H9 (cell line): ENCODE measurements around the gene PDE4B. TPM values are rescaled to one million over a fixed set of nuclear protein-coding genes. Genes with fewer than 3 reads are reported as not detected.
"Not testable (repeated sequence)": the region's sequence is repeated elsewhere in the genome, so short reads cannot be mapped to it uniquely, and the experiment has no call there.

Source experiments
- DNase-seq: peaks from one replicate; pipeline ENCODE4 v3.0.0-alpha.2; 2017
- H2AFZ ChIP-seq: one replicate; pipeline ENCODE4 v1.6.1; 2013; ENCODE audit warnings: mild to moderate bottlenecking, low read length, control low read depth, moderate library complexity
- H2AK5ac ChIP-seq: 2 replicates; pipeline ENCODE4 v1.6.1; 2013; ENCODE audit warnings: low read length, control low read depth, mixed read lengths; ENCODE audit not compliant: insufficient read length
- H2BK120ac ChIP-seq: one replicate; pipeline ENCODE4 v1.6.1; 2013; ENCODE audit warnings: low read depth, mild to moderate bottlenecking, low read length, control low read depth, inconsistent platforms; ENCODE audit not compliant: poor library complexity, severe bottlenecking
- H2BK12ac ChIP-seq: 2 replicates; pipeline ENCODE4 v1.6.1; 2013; ENCODE audit warnings: low read length, control low read depth, mixed read lengths, low read depth; ENCODE audit not compliant: insufficient read length
- H2BK15ac ChIP-seq: 2 replicates; pipeline ENCODE4 v1.6.1; 2013; ENCODE audit warnings: low read depth, low read length, control low read depth
- H2BK20ac ChIP-seq: one replicate; pipeline ENCODE4 v1.6.1; 2013; ENCODE audit warnings: low read depth, mild to moderate bottlenecking, low read length, control low read depth, inconsistent platforms; ENCODE audit not compliant: poor library complexity, severe bottlenecking
- H2BK5ac ChIP-seq: 2 replicates; pipeline ENCODE4 v1.6.1; 2013; ENCODE audit warnings: low read length, control low read depth, mixed read lengths; ENCODE audit not compliant: insufficient read length
- H3K14ac ChIP-seq: 2 replicates; pipeline ENCODE4 v1.6.1; 2013; ENCODE audit warnings: low read length, control low read depth; ENCODE audit not compliant: insufficient read depth
- H3K18ac ChIP-seq: 2 replicates; pipeline ENCODE4 v1.6.1; 2013; ENCODE audit warnings: low read depth, mild to moderate bottlenecking, mixed read lengths, low read length, control low read depth; ENCODE audit not compliant: insufficient read length
- H3K23ac ChIP-seq: 2 replicates; pipeline ENCODE4 v1.6.1; 2013; ENCODE audit warnings: low read length, control low read depth, mixed read lengths, low read depth; ENCODE audit not compliant: insufficient read length
- H3K23me2 ChIP-seq: 2 replicates; pipeline ENCODE4 v1.6.1; 2013; ENCODE audit warnings: low read depth, mild to moderate bottlenecking, mixed read lengths, low read length, control low read depth; ENCODE audit not compliant: insufficient read length, poor library complexity, severe bottlenecking
- H3K27ac ChIP-seq: 2 replicates; pipeline ENCODE4 v1.5.1; 2013; ENCODE audit warnings: low read length, control low read depth, mixed read lengths, low read depth; ENCODE audit not compliant: insufficient read length
- H3K27me3 ChIP-seq: 2 replicates; pipeline ENCODE4 v1.6.1; 2013; ENCODE audit warnings: low read length, control low read depth, inconsistent platforms; ENCODE audit not compliant: insufficient read depth
- H3K4ac ChIP-seq: 2 replicates; pipeline ENCODE4 v1.6.1; 2013; ENCODE audit warnings: low read depth, mild to moderate bottlenecking, control low read depth, inconsistent platforms, low read length, moderate library complexity
- H3K4me1 ChIP-seq: 2 replicates; pipeline ENCODE4 v1.6.1; 2013; ENCODE audit warnings: low read length, control low read depth, inconsistent platforms; ENCODE audit not compliant: insufficient read depth
- H3K4me2 ChIP-seq: 2 replicates; pipeline ENCODE4 v1.6.1; 2013; ENCODE audit warnings: low read length, control low read depth, mixed read lengths; ENCODE audit not compliant: insufficient read length, insufficient read depth
- H3K56ac ChIP-seq: 2 replicates; pipeline ENCODE4 v1.6.1; 2013; ENCODE audit warnings: low read depth, mild to moderate bottlenecking, mixed read lengths, low read length, control low read depth; ENCODE audit not compliant: insufficient read length
- H3K79me1 ChIP-seq: 2 replicates; pipeline ENCODE4 v1.6.1; 2013; ENCODE audit warnings: low read depth, mild to moderate bottlenecking, moderate library complexity, low read length, control low read depth, inconsistent platforms; ENCODE audit not compliant: insufficient read depth, poor library complexity, severe bottlenecking
- H3K79me2 ChIP-seq: 2 replicates; pipeline ENCODE4 v1.6.1; 2013; ENCODE audit warnings: low read length, control low read depth, inconsistent platforms; ENCODE audit not compliant: insufficient read depth
- H3K9ac ChIP-seq: 2 replicates; pipeline ENCODE4 v1.6.1; 2013; ENCODE audit warnings: low read length, control low read depth, mixed read lengths; ENCODE audit not compliant: insufficient read length; ENCODE audit errors: extremely low read depth
- H3K9me3 ChIP-seq: one replicate; pipeline ENCODE4 v1.6.1; 2013; ENCODE audit warnings: low read depth, low read length, inconsistent platforms; ENCODE audit not compliant: control insufficient read depth
- H3T11ph ChIP-seq: one replicate; pipeline ENCODE4 v1.6.1; 2013; ENCODE audit warnings: mild to moderate bottlenecking, low read length, control low read depth, inconsistent platforms
- H4K20me1 ChIP-seq: one replicate; pipeline ENCODE4 v1.6.1; 2013; ENCODE audit not compliant: control insufficient read depth, insufficient read length, insufficient read depth
- H4K5ac ChIP-seq: 2 replicates; pipeline ENCODE4 v1.6.1; 2013; ENCODE audit warnings: low read depth, mild to moderate bottlenecking, mixed read lengths, low read length, control low read depth; ENCODE audit not compliant: insufficient read length
- H4K8ac ChIP-seq: replicated peaks from 2 replicates; pipeline ENCODE4 v1.6.1; 2013; ENCODE audit warnings: low read length, control low read depth, mixed read lengths, low read depth; ENCODE audit not compliant: insufficient read length
- H4K91ac ChIP-seq: 2 replicates; pipeline ENCODE4 v1.6.1; 2013; ENCODE audit warnings: low read depth, mild to moderate bottlenecking, moderate library complexity, mixed read lengths, low read length, control low read depth; ENCODE audit not compliant: insufficient read length
- H3K27ac Mint-ChIP-seq, 3 experiments: 2 replicates in 2 of 3; 3 replicates in 1 of 3; pipeline ENCODE4 v1.8.0; 2020 to 2021; ENCODE audit warnings: mixed read lengths in 3 of 3, mild to moderate bottlenecking in 1 of 3, moderate library complexity in 1 of 3
- H3K27me3 Mint-ChIP-seq: 2 replicates; pipeline ENCODE4 v1.8.0; 2021; ENCODE audit warnings: low read depth, mild to moderate bottlenecking, moderate library complexity, mixed read lengths
- H3K36me3 Mint-ChIP-seq, 3 experiments: 2 replicates in 2 of 3; 3 replicates in 1 of 3; pipeline ENCODE4 v1.8.0; 2020 to 2021; ENCODE audit warnings: low read depth in 3 of 3, mixed read lengths in 3 of 3; ENCODE audit not compliant: insufficient read depth in 1 of 3
- H3K4me1 Mint-ChIP-seq, 2 experiments: 2 replicates each; pipeline ENCODE4 v1.8.0; 2020; ENCODE audit warnings: mixed read lengths in 2 of 2
- H3K4me3 Mint-ChIP-seq, 2 experiments: 2 replicates in 1 of 2; 3 replicates in 1 of 2; pipeline ENCODE4 v1.8.0; 2020 to 2021; ENCODE audit warnings: mild to moderate bottlenecking in 2 of 2, mixed read lengths in 2 of 2, moderate library complexity in 1 of 2
- H3K9me3 Mint-ChIP-seq, 2 experiments: 2 replicates in 1 of 2; 3 replicates in 1 of 2; pipeline ENCODE4 v1.8.0; 2020; ENCODE audit warnings: mild to moderate bottlenecking in 2 of 2, mixed read lengths in 2 of 2, moderate library complexity in 1 of 2
- WGBS: extraction: QIAGEN DNeasy Blood & Tissue Kit; methylation state at CpG from one replicate; pipeline ENCODE4 v1.1.7; 2013; ENCODE audit warnings: missing lambda C conversion rate, low lambda C conversion rate, mixed read lengths; ENCODE audit not compliant: insufficient read length; ENCODE audit errors: extremely low coverage; 5-methylcytosine and 5-hydroxymethylcytosine counted together
- total RNA-seq: library from RNA; stranded (reverse); gene quantifications from 2 replicates; pipeline ENCODE4 v1.2.1, GENCODE V29; 2021

Gene PDE4B
- total RNA-seq, 1 experiment from 2014 or later, result 19.8 TPM

GRCh38 chr1:66420906-66421305 lies 628.2 kb downstream of the PDE4B start:
- H2BK5ac ChIP-seq, H2BK20ac ChIP-seq, H2BK15ac ChIP-seq, H3K79me2 ChIP-seq, H3K23ac ChIP-seq, H2BK120ac ChIP-seq, H3K4me1 ChIP-seq, H3K79me1 ChIP-seq, H3K27ac Mint-ChIP-seq, H3K14ac ChIP-seq, H3K4me2 ChIP-seq, H2AFZ ChIP-seq, H3K23me2 ChIP-seq, H2AK5ac ChIP-seq, H2BK12ac ChIP-seq, H3K27me3 ChIP-seq, H3K56ac ChIP-seq, H3K4me3 Mint-ChIP-seq, H4K5ac ChIP-seq, H4K91ac ChIP-seq, H4K8ac ChIP-seq, H4K20me1 ChIP-seq, H3K27me3 Mint-ChIP-seq, DNase-seq, H3K18ac ChIP-seq, H3K9ac ChIP-seq, H3K4ac ChIP-seq, H3K27ac ChIP-seq, H3T11ph ChIP-seq: not testable (repeated sequence)
- no CpG with 5 or more reads among the region's 2 CpGs for WGBS
- H3K9me3 Mint-ChIP-seq, result peaks cover 30 to 34% of the 10 kb centered on the region in 2 experiments
- H3K4me1 Mint-ChIP-seq, result peaks cover 17 to 21% of the 10 kb centered on the region in 2 experiments
- peaks cover 23% of the 10 kb centered on the region for H3K9me3 ChIP-seq
- peaks cover 10 to 45% (median 32%) of the 10 kb centered on the region in 3 experiments; a peak in 6 of 7 replicates for H3K36me3 Mint-ChIP-seq
